HG03442 (cell line): ENCODE measurements around the gene USP22.

Source experiments
- ATAC-seq: cut with Tn5 transposase; IDR thresholded peaks from one replicate; pipeline ENCODE4 v1.9.1; 2021; ENCODE audit warnings: mild to moderate bottlenecking, moderate library complexity; ENCODE audit not compliant: unreplicated experiment

USP22 gene

GRCh38 chr17:21003007-21003621, 39.7 kb downstream of the USP22 start:
- ATAC-seq, result no peak

GRCh38 chr17:21002309-21003006, 40.4 kb downstream of the USP22 start:
- ATAC-seq, result no peak

- ATAC-seq, result no peak
Observed at GRCh38 chr17:21001813-21002221, 41.0 kb downstream of the USP22 start.

- no peak for ATAC-seq
Observed at GRCh38 chr17:21001111-21001812, 41.5 kb downstream of the USP22 start.

GRCh38 chr17:20999841-21000532, 42.8 kb downstream of the USP22 start:
- no peak for ATAC-seq

GRCh38 chr17:20999044-20999573, 43.7 kb downstream of the USP22 start:
- ATAC-seq, result no peak

GRCh38 chr17:20998571-20999043, 44.2 kb downstream of the USP22 start:
- ATAC-seq, result no peak

- ATAC-seq, result no peak
Observed at GRCh38 chr17:20997711-20998570, 44.9 kb downstream of the USP22 start.

- no peak for ATAC-seq
Observed at GRCh38 chr17:20996724-20997615, 45.8 kb downstream of the USP22 start.

GRCh38 chr17:20995873-20996723, 46.7 kb downstream of the USP22 start:
- no peak for ATAC-seq

GRCh38 chr17:20995164-20995872, 47.5 kb downstream of the USP22 start:
- no peak for ATAC-seq

GRCh38 chr17:20994779-20995149, 48.0 kb downstream of the USP22 start:
- ATAC-seq, result no peak

- ATAC-seq, result no peak
Observed at GRCh38 chr17:20993863-20994778, 48.7 kb downstream of the USP22 start.

- peak; percentile 41 for ATAC-seq
Observed at GRCh38 chr17:20992987-20993862, 49.6 kb downstream of the USP22 start.

- ATAC-seq, result no peak
Observed at GRCh38 chr17:20992416-20992815, 50.4 kb downstream of the USP22 start.
